Fibroblast of peridontal ligament (primary cell): ENCODE measurements around the gene LONRF2.
"Not testable (repeated sequence)": the region's sequence is repeated elsewhere in the genome, so short reads cannot be mapped to it uniquely, and the experiment has no call there.

Experiments
- DNase-seq: peaks from one replicate; pipeline ENCODE4 v3.0.0-alpha.2; 2010; ENCODE audit errors: extremely low read depth

The LONRF2 gene

DNA sequence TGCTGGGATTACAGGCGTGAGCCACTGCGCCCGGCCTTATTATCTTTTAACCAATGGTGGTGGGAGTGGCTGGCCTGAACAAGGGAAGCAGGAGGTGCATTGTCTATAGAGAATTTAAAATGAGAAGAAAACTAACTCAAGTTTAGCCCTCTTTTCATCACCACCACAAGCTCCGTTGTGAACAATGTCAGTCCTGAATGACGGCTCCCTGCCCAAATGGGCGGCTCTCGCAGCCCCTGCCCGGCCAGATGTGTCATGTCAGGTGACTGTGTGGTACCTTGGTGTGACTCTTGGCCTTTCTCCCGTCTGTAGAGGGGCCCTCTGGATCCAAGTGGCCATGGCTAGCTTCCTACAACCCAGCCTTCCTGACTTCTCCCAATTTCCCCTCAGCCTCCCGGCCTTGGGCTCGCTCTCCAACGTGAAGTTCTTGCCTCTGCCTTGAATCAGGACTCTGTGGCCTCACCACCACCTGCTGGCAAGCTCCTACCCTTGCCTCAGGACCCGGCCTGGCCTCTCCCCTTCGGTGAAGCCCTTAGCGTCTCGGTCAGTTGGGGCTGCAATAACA, 67.6 kb downstream of the LONRF2 start:
- DNase-seq = no peak

DNA sequence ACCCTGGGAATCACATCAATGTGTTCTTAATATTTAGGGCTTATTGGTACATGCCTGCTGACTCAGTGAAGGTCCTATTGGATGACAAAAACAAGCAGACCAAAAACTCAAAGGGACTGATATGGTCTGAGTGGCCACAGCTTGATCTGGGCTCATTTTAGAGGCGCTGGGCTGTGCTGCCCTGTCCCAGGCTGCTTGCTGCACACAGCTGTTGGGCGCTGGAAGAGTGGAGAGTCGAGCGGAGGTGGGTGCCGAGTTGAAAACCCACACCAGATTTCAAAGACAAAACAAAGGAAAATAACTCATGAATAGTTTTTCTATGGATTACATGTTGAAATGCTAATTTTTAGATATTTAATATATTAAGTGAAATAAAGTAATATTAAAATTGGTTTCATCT, 68.5 kb downstream of the LONRF2 start:
- no peak for DNase-seq

DNA sequence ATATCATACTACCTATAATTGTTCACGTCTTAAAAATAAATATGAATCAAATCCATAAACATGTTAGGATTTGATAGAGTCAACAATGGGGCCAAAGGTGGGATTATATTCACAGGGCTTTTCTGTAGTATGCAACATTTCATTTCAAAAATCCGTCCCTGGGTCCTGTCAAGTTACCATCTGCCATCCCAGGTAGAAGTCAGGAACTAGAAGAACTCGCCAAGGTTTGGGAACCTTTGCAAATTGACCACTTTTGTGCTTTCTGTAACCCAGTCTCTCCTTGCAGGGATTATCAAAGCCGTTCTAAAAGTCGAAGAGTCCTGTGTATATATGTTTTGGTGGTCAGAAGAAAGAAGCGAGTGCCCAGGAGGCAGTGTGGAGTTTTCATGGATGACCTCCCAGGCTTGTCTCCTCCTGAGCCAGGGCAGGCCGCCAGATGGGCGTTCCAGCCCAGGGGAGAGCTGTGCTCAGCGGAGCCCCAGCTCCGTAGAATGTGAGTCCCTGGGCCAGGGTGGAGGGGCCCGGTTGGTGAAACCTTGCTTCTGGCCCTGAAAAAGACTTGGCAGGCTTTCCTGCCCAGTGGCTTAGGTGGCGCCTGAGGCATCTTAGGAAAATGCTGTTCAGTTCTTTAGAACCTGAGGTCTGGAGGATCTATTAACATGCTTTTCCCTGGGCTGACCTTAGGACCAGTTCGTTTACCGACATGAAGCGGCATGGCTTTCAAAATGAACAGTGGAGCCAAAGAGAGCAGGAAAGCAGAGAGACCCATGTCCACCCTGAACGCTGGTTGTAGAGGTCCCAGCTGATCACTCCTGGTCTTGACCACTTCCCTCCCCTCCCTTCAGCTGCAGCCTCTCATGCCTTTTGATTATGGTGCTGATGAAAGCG, 69.2 kb downstream of the LONRF2 start:
- DNase-seq = no peak

DNA sequence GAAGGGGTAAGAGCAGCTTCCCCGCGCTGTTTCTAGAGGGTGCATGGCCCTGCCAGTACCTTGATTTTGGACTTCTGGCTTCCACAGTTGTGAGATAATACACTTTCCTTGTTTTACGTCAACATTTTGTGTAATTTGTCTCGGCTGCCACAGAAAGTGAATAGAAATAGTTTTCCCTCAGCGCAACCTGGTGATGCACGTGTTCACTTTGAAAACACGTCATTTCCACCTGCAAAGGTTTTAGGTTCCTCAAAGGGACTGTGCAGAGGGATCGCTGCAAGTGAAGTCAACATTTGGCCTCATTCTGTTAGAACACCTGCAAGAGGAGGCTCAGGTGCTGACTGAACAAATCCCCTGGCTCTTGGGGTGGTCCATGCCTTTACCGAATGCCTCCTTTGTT, 71.7 kb downstream of the LONRF2 start:
- no peak for DNase-seq

DNA sequence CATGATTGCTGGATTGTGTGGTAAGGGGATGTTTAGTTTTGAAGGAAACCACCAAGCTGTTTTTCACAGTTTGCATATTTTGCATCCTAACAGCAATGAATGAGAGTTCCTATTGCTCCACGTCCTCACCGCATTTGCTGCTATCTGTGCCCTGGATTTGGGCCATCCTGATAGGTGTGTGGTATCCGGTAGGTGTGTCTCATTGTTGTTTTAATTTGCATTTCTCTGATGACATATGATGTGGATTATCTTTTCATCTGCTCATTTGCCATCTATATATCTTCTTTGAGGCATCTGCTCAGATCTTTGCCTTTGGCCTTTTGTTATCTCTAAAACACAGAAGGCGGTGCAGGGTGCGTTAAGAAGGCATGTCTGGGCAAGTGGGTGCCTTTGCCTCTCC, 73.3 kb downstream of the LONRF2 start:
- no peak for DNase-seq

DNA sequence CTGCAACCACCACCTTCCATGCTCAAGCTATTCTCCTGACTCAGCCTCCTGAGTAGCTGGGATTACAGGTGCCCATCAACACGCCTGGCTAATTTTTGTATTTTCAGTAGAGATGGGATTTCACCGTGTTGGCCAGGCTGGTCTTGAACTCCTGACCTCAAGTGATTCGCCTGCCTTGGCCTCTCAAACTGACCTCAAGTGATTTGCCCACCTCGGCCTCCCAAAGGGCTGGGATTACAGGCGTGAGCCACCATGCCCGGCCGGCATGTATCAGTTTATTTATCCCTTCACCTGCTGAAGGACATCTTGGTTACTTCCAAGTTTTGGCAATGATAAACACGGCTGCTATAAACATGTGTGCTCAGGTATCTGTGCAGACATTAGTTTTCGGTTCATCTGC, 73.7 kb downstream of the LONRF2 start:
- DNase-seq = not testable (repeated sequence)

DNA sequence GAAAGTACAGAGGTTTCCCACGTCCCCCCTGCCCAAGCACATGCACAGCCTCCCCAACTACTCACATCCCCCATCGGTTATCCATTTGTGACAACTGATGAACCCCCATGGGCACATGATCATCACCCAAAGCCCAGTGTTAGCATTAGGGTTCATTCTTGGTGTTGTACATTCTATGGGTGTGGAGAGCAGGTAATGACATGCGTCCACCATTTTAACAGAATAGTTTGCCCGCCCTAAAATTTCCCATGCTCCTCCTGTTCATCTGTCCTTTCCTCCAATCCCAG, 74.3 kb downstream of the LONRF2 start:
- no peak for DNase-seq

DNA sequence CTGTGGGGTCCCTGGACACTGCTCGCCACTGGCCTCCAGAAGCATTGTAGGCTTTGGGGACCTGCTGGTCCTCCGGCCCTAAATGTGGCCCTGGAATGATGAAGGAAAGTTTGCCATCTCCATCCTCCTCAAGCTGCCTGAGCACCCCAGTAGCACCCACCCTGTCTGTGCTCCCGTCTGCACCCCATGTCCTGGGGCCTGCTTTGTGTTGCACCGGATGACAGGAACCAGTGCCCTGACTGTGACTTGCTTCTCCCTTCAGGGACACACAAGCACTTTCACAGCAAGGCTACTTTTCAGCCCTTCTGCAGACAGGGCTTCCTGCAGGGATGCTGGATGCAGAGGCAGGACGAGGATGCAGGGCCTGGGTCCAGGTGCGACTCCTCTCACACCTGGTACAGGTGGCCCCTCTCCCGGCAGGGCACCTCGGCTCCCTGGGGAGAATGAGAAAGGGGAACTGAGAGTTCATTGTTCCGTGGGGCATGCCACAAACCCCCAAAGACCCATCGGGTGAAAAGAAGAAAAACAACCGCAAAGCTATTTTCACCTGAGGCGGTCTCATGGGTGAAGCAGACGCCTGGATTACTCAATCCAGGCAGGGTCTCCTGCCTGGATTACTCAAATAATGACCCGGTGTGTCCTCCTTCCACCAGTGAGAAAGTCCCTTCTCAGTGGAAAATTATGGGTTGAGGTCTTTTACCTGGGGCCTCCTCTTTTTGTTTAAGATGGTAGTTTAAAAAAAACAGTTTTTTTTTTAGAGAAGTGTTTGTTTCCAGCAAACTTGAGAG, 74.9 kb downstream of the LONRF2 start:
- DNase-seq = no peak

DNA sequence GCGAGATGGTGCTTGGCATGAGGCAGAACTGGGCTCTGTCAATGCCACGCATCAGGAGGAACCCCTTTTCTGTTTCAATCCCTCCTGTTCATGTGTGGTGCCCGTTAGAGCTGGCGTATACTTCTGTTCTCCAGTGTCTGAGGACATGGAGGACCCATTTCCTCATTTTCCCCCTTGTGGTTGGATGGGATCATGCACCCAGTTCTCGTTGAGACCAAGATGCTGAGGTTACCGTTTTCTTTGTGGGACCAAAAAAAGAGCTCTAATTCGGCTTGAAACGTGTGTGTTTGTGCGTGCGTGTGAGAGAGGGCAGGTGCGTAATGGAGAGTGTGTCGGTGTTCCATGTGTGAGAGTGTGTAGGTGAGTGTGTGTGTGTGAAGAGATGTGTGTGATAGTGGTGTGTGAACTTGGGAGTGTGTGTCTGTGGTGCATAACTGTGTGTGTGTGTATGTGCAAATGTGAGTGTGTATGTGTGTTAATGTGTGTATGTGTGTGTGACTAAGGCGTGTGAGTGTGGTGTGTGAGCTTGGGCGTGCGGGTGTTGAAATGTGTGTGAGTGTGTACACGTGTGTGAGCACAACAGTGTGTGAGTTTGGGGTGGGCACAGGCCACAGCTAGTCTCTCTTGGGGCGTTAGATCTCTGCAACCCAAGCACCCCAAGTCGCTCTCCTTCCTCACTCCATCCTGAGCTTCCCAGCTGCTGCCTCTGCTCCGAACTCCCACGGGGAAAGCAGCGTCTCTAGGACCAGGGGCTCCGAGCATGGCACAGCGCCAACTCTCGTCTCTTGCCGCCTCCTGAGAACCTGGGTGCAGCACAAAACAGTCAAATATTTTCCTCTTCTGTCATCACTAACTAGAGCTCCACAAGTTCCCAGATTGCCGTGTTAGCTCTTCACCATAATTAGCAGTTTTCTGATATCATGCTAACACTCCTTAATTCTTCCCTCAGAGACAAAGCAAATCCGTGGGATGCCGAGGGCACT, 75.8 kb downstream of the LONRF2 start:
- DNase-seq = no peak

DNA sequence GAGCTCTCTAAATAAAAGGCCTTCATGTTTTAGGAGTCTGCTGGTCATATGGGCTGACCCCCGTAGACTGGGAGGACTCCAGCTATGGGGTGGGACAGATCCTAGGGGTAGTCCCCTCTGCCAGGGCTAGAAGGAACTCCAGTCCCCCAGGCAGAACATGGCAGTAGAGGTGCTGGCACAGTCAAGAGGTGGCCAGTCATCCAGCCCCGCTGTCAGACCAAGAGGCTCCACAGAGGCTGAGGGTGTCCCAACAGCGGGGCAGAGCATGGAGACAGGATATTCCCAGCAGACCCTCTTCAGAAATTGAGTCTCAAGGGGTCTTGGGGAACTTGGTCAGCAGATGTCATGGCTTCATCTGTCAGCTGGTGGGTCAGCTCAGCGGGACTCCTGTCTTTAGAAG, 76.6 kb downstream of the LONRF2 start:
- DNase-seq = no peak

DNA sequence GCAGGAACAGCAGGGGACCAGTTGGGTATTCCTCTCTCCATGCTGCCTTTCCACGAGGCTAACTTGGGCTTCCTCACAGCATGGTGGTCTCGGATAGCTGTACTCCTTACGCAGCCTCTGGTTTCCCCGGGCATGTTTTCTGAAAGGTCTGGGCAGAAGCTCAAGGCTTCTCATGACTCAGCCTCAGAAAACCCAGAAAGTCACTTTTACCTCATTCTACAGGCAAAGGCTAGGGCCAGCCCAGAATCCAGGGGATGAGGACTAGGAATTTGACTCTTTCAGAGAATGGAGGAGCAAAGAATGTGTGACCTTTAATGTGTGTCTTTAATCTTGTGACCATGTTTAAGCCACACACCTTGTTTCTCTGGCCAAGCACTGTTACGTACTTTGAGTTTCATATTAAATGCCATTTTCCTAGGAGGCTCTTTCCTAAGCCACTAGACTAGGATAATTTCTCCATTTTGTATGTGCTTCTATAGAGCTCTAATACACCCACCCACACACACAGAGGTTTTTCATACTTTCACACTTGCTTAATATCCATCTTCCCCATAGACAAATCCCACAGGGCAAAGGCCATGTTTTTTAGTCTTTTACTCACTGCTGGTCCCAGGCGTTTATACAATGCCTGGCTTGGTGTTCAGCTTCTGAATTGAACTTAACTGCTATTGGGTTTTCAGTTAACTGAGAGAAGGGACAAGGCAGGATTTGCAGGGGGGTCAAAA, 77.3 kb downstream of the LONRF2 start:
- peak; percentile 22 for DNase-seq

DNA sequence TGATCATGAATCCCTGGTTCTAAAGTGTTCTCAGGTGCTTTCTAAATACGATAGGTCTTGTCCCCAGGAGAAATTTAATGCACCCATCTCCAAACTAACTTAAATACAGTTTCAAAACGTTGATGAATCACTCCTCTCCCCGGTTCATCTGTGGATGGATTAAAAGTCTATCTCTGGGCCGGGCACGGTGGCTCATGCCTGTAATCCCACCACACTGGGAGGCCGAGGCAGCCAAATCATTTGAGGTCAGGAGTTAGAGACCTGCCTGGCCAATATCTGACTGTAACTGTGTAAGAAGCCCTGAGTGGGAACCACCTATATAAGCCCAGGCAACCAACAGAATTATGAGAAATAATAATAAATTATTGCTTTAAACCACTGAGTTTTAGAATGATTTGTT, 78.7 kb downstream of the LONRF2 start:
- DNase-seq = no peak

DNA sequence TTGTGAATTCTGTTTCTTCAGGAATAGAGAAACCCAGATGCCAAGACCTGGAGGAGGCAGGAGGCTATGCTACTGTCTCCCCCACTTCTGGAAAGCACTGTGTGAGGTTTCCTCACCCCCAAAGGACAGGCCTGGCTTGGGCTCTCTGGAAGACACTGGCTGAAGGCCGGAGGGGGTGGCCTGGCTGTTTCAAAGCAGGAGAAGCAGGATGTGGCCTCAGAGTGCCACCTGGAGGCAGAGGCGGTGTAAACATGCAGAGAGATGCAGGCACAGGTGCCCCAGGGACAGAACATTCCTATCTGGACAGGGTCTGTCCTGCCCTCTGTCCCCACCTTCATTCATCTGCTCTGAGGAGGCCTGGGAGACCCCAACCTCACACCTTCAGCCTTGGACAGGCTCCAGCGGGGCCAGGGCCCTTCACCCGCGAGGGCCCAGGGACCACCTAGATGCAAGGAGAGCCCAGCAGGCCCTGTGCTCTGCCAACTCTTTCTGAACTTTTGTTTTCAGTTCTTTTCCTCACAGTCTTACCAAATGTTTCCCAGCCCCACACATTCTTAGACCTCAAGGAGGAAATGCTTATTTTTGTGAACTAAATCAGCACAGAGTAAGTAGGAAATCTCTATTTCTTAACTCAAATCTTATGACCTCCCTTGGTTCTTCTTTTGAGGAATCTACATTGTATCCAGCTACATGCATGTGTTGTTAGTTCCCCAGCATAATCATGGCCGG, 79.2 kb downstream of the LONRF2 start:
- DNase-seq = peak; percentile 55

DNA sequence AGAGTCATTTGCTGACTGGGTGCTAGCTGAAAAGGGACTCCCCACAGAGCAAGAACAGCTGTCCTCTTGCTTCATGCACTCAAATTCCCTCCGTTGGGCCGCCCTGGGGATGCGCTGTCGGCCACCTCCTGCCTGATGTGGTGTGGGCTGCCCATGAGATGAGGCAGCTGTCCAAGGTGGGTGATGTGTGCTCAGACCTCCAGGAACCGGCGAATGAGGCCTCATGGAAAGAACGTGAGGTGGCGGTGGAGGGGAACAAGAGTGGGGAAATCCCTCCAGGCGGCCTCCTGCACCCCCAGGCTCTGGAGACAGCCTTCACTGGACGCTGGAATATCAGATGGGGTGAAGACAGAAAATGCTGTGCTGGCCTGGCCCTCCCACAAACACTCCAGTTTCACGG, 79.8 kb downstream of the LONRF2 start:
- no peak for DNase-seq

DNA sequence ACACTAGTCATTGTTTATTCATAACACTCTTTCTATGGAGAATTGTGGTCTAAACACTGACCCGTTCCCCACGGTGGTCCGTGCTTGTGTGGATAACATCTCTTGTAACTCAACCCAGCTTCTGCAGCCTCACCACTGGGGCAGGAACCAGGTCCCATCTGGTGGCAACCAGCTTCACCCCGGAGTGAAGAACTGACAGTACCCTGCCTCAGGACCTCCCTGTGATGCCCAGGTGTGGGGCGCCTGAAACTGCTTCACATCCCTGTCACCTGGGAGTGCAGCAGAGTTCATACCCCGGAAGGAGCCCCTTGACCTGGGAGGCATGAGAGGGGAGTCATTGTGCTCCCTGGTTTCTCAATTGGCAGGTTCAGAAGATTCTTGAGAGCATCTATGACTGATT, 81.1 kb downstream of the LONRF2 start:
- DNase-seq = no peak

DNA sequence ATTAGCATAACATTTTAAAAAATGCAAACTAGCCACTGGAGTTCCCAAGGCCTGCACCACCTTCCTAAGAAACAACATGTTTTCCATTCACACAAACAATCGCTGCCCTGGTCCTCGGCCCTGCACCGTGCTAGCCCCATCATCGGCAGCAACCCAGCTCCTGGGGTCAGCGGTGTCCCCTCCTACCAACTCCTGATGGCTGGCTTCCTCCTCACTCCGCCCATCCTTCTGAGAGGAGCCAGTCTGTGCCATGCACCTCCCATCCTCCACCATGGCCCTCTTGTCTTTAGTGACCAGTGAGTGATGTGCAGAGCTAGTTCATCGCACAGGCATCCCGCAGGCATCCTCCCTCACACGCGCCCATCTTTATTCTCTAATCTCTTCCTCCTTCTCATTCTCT, 81.9 kb downstream of the LONRF2 start:
- DNase-seq = no peak

DNA sequence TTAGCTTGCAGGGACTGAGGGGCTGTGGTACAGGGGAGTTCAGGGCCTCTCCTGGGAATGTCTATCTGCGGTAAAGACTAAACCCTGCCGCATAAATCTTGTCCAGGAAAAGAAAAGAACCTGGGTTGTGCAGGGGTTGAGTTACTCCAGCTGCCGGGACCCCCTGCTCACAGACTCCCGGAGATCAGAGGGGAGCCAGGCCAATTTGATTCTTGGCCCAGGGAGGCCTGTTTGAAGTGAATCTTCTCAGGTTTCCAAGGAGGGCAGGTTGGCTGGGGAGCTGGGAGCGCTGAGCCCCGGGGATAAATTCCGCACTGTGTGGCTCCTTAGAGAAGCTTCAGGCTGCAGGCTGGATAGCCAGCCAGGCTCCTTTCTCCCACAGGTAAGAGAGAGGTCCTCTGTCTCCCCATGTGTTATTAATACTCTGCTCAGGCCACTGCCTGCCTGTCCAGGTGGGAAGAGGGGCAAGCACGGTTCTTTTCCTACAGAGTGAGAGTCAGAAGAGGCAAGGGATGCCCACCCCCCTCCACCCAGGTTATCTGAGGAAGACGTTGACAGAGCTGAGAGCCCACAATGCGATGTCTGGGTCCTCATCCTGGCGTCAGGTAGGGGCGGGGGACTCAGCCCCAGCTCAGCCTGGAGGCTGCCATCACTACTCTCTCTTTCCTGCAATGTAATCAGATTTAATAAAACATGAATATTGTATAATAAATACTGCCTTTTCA, 82.7 kb downstream of the LONRF2 start:
- DNase-seq = no peak

DNA sequence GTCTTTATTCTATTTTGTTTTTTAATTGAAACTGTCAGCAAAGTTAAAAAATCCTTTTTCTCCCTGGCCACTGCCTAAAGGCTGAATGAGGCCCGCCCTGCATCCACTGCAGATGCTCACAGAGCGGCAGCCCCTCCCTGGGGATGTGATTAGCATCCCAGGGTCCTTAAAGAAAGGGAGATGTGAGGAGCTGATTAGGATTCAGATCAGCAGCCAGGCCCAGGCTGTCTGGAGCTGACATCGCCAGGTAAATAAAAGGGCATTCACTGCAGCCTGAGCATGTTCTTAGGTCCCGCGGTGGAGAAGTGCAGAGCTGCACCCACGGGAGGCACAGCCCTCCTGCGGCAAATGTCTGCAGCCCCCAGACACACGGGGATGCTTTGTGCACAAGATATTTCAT, 83.8 kb downstream of the LONRF2 start:
- no peak for DNase-seq

DNA sequence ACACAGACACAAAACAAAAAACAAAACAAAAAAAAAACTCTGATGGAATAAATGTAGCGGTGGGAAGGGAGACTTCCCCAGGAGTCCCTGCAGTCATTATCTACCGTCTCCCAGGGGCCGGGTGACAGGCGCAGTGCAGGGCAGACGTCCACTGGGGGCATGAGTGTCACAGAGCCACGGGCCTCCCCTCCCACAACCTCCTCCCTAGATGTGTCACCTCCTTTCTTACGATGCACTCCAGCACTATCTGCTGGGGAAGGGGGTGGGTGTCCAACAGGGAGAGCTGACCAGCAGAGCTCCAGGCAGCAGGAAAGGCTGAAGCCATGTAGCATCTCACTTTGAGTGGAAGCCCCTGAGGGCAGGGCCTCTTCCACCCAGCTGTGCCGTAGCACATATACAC, 84.5 kb downstream of the LONRF2 start:
- no peak for DNase-seq

DNA sequence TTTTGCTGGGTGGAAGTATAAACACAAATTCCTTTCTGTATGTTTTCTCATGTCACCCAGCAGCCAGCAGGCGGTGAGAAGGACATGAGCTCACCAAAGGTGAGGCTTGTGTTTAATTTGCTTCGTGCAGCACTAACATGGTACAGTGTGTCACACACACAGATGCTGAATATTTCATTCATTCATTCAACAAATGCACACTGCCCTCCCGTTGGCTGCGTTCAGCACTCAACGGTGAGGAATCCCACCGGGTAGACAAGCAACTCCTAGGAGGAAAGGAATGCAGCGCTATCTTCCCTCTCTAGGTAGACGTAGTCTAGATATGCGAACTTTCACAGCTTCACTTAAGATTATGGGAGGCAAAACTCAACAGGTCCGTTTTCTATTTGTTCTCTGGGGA, 85.1 kb downstream of the LONRF2 start:
- DNase-seq = no peak
